Right atrium auricular region (tissue), 2 donors: ENCODE data around the gene SLC12A4. TPM values are rescaled to one million over a fixed set of nuclear protein-coding genes. Genes with fewer than 3 reads are reported as not detected.
"Not testable (repeated sequence)": the region's sequence is repeated elsewhere in the genome, so short reads cannot be mapped to it uniquely, and the experiment has no call there.

Experiments
- DNase-seq: peaks from one replicate; pipeline ENCODE4 v3.0.0-alpha.2; 2019; ENCODE audit warnings: low spot score
- H3K27ac ChIP-seq, 2 donors: fragments of 200-600 bp; sonication (generic); 1 replicate in 1 of 2; 2 replicates in 1 of 2; pipeline ENCODE4 v1.5.1; 2016 to 2019
- H3K27me3 ChIP-seq, 2 donors: fragments of 200-600 bp; sonication (generic); one replicate each; pipeline versions ENCODE4 v1.5.1 to v1.6.0; 2017 to 2019
- H3K36me3 ChIP-seq: fragments of 200-600 bp; sonication (generic); one replicate; pipeline ENCODE4 v1.5.1; 2016
- H3K4me1 ChIP-seq, 2 donors: fragments of 200-600 bp; sonication (generic); one replicate each; pipeline versions ENCODE4 v1.5.1 to v1.6.0; 2017 to 2019
- H3K4me3 ChIP-seq, 2 donors: fragments of 200-600 bp; sonication (generic); 1 replicate in 1 of 2; 2 replicates in 1 of 2; pipeline ENCODE4 v1.5.1; 2017 to 2019; ENCODE audit warnings: mild to moderate bottlenecking in 1 of 2, moderate library complexity in 1 of 2
- H3K9me3 ChIP-seq, 2 donors: fragments of 200-600 bp; sonication (generic); one replicate each; pipeline ENCODE4 v1.5.1; 2019
- total RNA-seq, 2 donors: library from RNA; depleted of rRNA; stranded (reverse); fragments of >200 nt; gene quantifications; one replicate each; pipeline ENCODE4 v1.1.0, GENCODE V29; 2016
- TF ChIP-seq, protein P1 (sequence below), 2 donors: fragments of 200-600 bp; sonication (generic); IDR thresholded peaks; one replicate each; pipeline ENCODE4 v1.5.1; 2019; ENCODE audit warnings: antibody characterized with exemption in 2 of 2

Gene SLC12A4
- total RNA-seq, 2 donors from 2014 or later: 39.5 to 85.9 TPM

DNA sequence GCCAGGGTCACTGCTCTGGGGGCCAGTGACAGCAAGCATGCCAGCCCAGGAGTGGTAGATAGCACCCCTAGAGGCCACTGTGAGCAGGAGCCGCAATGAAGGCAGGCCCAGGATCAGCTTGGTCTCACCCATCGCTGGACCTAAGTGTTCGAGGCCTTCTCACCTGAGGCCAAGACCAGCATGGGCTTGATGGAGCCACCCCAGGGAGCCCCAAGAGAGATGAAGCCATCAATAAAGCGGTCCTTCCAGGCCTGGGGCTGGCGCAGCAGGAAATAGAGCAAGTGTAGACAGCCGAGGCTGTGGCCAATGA, 26.3 kb downstream of the SLC12A4 start:
- Histone ChIP-seq H3K9me3 (no peaks in the 10 kb centered on the region), H3K27me3 (no peaks in the 10 kb centered on the region), H3K4me1 (peaks cover 0 to 58% of the 10 kb centered on the region in 2 donors), H3K4me3 (no peak overlapping the region), H3K27ac (peak overlapping the region in 1 of 2 donors; percentile 16), H3K36me3 (peaks cover 73% of the 10 kb centered on the region)
- TF ChIP-seq, protein P1, sequence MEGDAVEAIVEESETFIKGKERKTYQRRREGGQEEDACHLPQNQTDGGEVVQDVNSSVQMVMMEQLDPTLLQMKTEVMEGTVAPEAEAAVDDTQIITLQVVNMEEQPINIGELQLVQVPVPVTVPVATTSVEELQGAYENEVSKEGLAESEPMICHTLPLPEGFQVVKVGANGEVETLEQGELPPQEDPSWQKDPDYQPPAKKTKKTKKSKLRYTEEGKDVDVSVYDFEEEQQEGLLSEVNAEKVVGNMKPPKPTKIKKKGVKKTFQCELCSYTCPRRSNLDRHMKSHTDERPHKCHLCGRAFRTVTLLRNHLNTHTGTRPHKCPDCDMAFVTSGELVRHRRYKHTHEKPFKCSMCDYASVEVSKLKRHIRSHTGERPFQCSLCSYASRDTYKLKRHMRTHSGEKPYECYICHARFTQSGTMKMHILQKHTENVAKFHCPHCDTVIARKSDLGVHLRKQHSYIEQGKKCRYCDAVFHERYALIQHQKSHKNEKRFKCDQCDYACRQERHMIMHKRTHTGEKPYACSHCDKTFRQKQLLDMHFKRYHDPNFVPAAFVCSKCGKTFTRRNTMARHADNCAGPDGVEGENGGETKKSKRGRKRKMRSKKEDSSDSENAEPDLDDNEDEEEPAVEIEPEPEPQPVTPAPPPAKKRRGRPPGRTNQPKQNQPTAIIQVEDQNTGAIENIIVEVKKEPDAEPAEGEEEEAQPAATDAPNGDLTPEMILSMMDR (IDR thresholded peaks at IDR 0.05): peak; percentile 45 to 68
- DNase-seq: no peak

DNA sequence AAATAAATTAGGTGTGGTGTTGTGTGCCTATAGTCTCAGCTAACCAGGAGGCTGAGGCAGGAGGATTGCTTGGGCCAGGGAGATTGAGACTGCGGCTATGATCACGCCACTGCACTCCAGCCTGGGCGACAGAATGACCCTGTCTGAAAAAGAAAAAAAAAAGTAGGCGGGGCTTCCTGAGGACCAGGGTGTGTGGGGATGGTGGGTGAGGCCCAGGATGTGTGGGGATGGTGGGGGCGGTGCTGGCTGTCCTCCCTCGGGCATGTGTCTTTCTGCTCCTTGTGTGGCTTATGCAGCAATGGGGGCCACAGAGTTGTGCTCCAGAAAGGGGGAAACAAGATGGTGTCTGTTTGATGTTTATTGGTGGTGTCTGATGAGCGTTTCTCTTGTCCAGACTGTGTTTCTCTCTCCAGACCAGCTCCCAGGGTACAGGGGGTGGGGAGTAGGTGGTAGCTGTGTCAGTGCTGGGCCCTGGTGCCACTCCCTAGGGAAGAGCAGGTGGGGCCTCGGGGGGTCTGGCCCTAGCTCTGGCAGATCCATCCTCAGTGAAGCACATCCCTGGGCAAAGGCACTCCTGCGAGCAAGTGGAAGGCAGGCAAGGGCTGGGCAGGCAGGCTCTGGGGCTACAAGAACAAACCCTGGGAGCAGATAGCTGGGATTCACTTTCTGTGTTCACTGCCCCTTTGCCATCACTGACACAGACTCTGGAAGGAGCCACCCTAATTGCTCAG, 26.8 kb downstream of the SLC12A4 start:
- no peaks in the 10 kb centered on the region for H3K27me3 ChIP-seq
- TF ChIP-seq, protein P1 (IDR thresholded peaks at IDR 0.05): no peak
- no peaks in the 10 kb centered on the region for H3K9me3 ChIP-seq
- H3K36me3 ChIP-seq: peaks cover 67% of the 10 kb centered on the region
- H3K27ac ChIP-seq: peak overlapping the region in 1 of 2 donors; percentile 16
- no peak overlapping the region for H3K4me3 ChIP-seq
- peaks cover 0 to 56% of the 10 kb centered on the region in 2 donors for H3K4me1 ChIP-seq
- no peak for DNase-seq

DNA sequence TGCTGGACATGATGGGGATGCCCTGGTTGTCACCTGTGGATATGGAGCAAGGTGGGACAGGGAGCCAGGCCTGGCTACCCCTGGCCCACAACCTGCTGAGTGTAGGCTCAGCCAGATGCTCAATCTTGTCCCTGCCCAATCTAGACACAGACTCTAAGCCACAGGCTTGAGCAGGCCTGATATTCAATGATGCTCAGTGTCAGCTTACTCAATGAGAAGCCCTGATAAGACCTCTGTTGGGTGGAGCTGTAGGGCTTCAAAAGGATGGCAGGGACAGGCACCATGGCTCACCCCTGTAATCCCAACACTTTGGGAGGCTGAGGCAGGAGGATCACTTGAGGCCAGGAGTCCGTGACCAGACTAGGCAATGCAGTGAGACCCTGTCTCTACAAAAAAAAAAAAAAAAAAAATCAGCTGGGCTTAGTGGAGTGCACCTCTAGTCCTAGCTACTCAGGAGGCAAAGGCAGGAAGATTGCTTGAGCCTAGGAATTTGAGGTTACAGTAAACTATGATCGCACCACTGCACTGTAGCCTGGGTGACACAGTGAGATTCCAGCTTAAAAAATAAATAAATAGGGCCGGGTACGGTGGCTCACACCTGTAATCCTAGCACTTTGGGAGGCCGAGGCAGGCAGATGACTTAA, 27.9 kb downstream of the SLC12A4 start:
- TF ChIP-seq, protein P1 (IDR thresholded peaks at IDR 0.05): no peak
- Histone ChIP-seq H3K4me1 (peaks cover 0 to 46% of the 10 kb centered on the region in 2 donors), H3K36me3 (peaks cover 57% of the 10 kb centered on the region), H3K4me3 (no peak overlapping the region), H3K27ac (no peak overlapping the region), H3K27me3 (no peaks in the 10 kb centered on the region), H3K9me3 (no peaks in the 10 kb centered on the region)
- DNase-seq: no peak

DNA sequence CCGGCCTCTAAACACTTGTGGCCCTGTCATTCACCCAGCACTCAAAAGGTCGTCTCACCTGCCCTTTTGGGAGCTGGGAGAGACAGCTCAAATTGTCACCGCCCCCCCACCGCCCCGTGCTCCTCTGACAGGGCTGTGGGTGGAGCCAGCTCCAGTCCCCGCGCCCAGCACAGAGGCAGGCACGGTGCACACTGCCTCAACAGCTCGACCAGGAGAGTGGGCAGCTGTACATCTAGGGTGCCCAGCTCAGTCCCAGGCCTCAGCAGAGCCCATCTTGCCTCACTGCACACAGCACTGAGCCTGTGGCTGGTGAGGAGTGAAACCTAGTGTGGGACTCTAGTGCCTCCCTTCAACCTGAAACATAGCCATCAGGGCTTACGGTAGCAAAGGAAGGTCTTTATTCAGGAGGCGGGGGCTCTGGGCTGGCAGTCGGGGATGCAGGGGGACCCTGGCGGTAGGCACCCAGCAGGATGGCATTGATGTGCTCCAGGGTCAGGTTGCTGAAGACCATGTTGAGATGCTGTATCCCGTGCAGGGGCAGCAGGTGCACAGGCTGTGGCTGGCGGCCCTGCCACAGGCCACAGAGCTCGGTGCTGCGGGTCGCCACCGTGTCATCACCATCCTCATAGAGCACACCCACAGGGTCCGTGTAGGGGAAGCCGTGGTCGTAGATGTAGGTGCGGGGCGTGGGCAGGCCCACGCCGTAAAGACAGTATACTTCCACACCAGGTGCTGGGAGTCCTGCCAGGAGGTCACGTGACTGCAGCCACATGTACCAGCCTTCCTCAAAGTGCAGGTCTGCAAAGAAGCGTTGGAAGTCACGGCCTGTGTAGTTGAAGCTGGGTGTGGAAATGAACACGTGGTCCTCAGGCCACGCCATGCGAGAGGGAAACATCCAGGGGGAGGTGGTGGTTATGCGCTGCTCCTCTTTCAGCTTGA, 28.7 kb downstream of the SLC12A4 start:
- TF ChIP-seq, protein P1 (IDR thresholded peaks at IDR 0.05): no peak
- no peaks in the 10 kb centered on the region for H3K9me3 ChIP-seq
- peaks cover 0 to 46% of the 10 kb centered on the region in 2 donors for H3K4me1 ChIP-seq
- no peak for DNase-seq
- no peak overlapping the region for H3K27ac ChIP-seq
- H3K4me3 ChIP-seq: no peak overlapping the region
- peaks cover 49% of the 10 kb centered on the region for H3K36me3 ChIP-seq
- no peaks in the 10 kb centered on the region for H3K27me3 ChIP-seq

DNA sequence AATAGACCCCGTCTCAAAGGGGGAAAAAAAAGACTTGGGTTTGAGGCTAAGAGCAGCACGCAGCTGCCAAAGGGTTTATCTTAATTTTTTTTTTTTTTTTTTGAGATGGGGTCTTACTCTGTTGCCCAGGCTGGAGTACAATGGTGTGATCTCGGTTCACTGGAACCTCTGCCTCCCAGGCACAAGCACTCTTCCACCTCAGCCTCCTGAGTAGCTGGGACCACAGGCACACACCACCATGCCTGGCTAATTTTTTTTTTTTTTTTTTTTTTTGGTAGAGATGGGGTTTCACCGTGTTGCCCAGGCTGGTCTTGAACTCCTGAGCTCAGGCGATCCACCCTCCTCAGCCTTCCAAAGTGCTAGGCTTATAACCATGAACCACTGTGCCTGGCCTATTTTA, 30.7 kb downstream of the SLC12A4 start:
- H3K27ac ChIP-seq, H3K4me3 ChIP-seq, H3K27me3 ChIP-seq, H3K9me3 ChIP-seq, DNase-seq: not testable (repeated sequence)
- H3K36me3 ChIP-seq: peaks cover 30% of the 10 kb centered on the region
- H3K4me1 ChIP-seq: peaks cover 0 to 37% of the 10 kb centered on the region in 2 donors
